HG03060 (cell line): ENCODE results near the gene N4BP3.
A peak's percentile ranks its signal among the peaks of the same experiment; 100 is the strongest.

ENCODE experiments used
- ATAC-seq: cut with Tn5 transposase; IDR thresholded peaks from one replicate; pipeline ENCODE4 v1.9.1; 2021; ENCODE audit warnings: low read depth, moderate number of reproducible peaks; ENCODE audit not compliant: unreplicated experiment

Gene N4BP3

DNA sequence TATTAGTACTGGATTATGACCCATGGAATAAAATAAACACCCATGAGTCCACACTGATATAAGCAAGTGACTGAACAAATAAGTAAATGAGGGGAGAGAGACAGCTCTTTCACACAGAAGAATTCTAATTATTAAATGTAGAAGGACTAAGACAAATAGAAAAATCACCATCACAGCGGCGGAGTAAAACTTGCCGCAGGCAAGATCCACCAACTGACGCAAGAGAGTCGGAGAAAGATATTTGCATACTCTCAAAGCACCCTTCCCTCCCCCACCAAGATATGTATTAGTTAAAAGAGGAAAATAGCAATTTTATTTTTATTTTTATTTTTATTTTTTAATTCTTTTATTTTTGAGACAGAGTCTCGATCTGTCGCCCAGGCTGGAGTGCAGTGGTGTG, 14.6 kb upstream of the N4BP3 start:
- no peak for ATAC-seq

DNA sequence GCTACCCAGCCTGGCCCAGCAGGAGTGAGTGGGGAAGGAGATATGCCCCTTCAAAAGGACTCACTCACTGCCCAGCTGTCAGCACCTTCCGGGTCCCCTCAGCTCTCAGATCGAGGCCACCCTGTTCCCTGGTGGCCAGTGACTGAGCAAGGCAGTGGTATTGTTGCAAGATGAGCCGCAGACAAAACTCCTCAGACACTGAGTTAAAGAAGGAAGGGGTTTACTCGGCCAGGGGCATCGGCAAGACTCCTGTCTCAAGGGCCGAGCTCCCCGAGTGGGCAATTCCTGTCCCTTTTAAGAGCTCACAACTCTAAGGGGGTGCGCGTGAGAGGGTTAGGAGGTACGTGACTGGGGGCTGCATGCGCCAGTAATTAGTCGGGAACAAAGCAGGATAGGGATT, 9.7 kb upstream of the N4BP3 start:
- no peak for ATAC-seq

DNA sequence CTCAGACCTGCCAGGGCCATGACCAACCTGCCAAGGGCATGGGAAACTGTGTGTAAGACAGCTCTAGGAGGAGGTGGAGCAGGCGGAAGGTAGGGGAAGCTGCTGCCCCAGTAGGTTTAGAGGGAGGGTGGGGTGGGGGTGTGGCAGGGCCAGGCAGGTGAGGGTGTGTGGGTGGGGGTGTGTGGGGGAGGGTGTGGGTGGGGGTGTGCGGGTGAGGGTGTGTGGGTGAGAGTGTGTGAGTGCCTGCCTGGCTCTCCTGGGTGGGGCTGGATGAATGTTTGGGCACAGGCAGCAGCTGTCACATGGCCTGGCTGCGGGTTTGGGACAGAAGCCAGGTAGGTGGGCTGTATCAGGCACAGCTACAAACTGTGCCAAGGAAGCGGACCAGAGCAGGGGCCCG, 8.8 kb upstream of the N4BP3 start:
- no peak for ATAC-seq

DNA sequence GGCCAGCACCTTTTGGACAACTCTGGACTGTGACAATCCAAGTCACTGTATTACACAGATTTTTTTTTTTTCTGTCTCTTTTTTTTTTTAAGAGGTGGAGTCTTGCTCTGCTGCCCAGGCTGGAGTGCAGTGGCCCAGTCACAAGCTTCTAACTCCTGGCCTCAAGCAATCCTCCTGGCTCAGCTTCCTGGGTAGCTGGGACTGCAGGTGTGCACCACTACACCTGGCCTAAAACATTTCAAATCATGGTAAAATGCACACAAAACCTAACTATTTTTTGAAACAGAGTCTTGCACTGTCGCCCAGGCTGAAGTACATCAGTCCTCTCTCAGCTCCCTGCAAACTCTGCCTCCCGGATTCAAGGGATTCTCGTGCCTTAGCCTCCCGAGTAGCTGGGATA, 7.2 kb upstream of the N4BP3 start:
- ATAC-seq, result no peak

GRCh38 chr5:178106556-178107239, 6.6 kb upstream of the N4BP3 start:
- ATAC-seq, result no peak

GRCh38 chr5:178107756-178108310, 5.5 kb upstream of the N4BP3 start:
- ATAC-seq, result no peak

DNA sequence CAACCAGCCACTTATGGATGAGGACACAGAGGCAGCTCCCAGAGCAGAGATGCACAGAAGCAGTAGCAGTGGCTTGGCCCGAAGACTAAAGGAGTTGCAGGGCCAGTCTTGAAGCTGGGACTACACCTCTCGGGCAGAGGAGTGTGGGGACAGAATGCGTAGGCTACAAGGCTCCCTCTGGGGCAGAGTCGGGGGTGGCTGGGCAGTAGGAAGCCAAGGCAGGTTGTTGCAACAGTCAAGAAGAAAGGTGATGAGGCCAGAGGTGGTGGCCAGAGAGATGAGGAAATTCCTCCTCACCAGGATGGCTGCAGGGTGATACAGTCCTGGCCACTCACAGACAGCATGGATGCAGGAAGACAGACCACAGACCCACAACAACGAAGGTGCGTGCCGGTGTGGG, 4.9 kb upstream of the N4BP3 start:
- no peak for ATAC-seq

DNA sequence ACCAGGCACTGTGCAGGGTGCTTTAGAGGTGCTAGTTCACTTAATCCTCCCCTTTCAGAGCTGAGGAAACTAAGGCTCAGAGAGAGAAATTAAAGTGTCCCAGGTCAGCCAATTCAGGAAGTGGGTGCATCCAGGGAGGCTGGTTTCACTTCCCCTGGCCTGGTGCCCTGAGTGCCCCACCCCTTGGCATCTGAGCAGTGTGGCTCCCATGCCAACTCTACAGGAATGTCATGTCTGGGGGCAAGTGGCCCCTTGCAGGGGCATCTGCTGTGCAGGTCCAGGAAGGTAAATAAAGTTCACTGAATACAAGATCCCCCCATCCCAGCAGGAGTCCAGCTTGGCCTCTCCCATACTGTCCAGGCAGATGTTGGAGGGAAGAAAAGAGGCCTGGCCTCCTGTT, 4.4 kb upstream of the N4BP3 start:
- no peak for ATAC-seq

GRCh38 chr5:178110511-178110910, 2.8 kb upstream of the N4BP3 start:
- ATAC-seq, result no peak

GRCh38 chr5:178111925-178112324, 1.4 kb upstream of the N4BP3 start:
- ATAC-seq, result no peak

DNA sequence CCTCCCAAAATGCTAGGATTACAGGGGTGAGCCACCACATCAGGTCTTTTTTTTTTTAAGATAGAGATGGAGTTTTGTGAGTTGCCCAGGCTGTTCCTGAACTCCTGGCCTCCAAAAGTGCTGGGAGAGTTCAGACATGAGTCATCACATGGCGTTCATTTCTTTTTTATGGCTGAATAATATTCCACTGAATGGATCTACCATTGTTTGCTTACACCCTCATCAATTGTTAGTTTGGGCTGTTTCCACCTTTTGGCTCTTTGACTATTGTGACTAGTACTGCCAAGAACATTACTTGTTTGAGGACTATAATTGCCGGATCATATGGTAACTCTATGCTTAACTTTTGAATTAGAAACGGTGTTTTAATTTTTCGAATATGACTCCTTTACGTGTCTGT, 787 bp upstream of the N4BP3 start:
- ATAC-seq, result no peak

DNA sequence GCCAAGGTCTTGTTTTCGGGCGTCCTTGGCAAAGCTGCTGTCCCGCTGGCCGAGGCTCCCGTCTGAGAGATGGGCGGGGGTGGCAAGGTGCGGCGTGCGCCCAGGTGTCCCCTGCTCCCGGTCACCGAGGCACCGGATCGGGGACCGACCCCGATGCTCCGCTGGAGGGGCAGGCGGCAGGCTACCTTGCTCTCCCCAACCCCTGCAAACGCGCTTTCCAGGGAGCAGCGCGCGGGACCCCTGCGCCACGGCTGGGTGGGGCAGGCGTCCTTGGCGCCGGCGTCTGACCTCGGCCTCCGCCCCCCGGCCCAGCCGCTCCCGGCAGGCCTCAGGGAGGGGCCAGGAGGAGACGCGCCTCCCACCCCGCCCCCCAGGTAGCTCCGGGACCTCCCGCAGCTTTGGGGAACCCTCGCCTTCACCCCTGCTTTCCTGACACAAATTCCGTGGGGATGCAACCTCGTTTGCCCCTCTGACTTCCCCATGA, 551 bp downstream of the N4BP3 start:
- ATAC-seq, result no peak

- ATAC-seq, result no peak
Observed at GRCh38 chr5:178114325-178115135, 1.2 kb downstream of the N4BP3 start.

- no peak for ATAC-seq
Observed at GRCh38 chr5:178115136-178115813, 1.9 kb downstream of the N4BP3 start.

DNA sequence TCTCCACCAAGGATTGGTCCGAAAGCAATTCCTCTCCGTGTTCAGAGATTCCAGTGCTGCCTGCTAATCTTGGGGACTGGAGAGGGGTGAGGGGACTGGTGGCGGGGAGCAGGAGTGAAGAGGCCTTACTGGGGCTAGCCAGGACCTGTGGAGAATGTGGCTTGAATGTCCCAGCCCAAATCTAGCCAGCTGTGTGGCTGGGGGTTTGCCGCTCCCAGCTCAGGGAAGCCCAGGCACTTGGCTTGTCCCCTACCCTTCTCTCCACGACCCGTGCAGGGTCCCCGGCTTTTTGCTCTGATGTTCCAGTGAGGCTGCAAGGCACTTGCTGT, 2.4 kb downstream of the N4BP3 start:
- no peak for ATAC-seq

DNA sequence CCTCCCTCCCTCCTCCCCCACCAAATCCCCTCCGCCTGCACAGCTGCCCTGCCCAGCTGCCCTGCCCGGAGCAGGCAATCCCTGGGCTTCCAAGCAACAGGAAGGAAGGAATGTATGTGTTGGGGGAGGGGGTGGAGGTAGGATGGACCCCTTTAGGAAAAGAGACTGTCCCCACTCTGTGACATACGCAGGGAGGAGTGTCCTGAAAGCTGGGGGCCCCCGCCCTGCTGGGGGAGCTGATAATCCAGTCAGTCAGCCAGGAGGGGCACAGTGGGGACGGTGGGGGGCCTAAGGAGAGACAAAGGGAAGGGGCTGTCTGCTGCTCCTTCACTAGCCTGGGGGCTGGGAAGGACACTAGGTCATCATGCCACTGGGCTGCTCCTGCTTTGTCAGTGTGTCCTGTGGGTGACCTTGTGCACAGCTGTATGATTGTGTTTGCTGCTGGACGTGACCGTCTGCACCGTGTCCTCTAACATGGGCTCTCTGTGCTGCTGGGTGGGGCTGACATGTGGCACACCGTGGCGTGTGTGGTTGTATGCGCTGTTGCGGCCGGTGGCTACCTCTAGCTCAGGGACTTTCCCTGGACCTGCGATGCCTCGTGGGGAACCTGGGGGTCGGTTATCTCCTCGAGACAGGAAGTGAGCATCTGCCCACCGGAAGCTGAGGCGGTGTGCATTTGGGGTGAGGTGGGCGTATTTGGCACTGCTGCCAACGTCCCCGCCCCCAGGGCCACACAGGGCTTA, 3.0 kb downstream of the N4BP3 start:
- ATAC-seq, result peak; percentile 27

GRCh38 chr5:178117923-178118701, 4.8 kb downstream of the N4BP3 start:
- no peak for ATAC-seq

DNA sequence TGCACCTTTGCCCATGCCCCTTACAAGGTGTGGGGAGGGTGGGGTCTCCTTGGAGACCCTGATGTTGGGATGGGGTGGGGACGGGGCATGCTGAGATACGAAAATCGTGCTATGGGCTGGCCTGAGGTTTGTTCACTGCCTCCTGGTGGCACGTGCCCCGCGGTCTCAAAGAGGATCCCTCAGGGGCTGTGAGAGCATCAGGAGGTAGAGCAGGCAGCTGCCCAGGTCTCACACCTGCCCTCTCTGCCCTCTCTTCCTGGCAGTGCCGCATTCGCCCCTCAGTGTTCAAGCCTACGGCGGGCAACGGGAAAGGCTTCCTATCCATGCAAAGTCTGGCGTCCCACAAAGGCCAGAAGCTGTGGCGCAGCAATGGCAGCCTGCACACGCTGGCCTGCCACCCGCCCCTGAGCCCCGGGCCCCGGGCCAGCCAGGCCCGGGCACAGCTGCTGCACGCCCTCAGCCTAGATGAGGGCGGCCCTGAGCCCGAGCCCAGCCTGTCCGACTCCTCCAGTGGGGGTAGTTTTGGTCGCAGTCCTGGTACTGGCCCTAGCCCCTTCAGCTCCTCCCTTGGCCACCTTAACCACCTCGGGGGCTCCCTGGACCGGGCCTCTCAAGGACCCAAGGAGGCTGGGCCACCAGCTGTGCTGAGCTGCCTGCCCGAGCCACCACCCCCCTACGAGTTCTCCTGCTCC, 6.7 kb downstream of the N4BP3 start:
- ATAC-seq, result no peak

DNA sequence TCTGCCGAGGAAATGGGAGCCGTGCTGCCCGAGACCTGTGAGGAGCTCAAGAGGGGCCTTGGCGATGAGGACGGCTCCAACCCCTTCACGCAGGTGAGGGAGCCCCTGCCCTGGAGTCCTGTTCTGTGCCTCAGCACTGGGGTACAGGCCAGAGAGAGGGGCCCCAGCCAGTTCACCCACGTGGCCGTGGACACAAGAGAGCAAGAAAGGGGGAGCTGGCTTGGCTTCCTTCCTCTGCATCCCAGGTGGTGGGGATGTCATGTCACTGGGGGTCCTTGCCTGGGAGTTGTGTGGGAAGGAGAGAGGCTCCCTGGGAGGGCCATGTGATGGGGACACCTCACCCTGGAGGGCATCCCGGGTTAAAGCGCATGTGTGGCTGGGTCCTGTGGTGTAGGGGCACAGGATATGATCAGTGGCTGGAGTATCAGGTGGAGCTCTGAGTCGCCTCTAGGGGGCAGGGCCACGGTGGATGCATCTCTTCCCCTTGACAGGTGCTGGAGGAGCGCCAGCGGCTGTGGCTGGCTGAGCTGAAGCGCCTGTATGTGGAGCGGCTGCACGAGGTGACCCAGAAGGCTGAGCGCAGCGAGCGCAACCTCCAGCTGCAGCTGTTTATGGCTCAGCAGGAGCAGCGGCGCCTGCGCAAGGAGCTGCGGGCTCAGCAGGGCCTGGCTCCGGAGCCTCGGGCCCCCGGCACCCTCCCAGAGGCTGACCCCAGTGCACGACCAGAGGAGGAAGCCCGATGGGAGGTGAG, 7.5 kb downstream of the N4BP3 start:
- peak; percentile 61 for ATAC-seq
